Islet precursor cell (in vitro differentiated cells): ENCODE results near the gene TRIM42.

ENCODE experiments used
- DNase-seq: peaks from one replicate; pipeline ENCODE4 v3.0.0-alpha.2; 2018

The TRIM42 gene

GRCh38 chr3:140710711-140711389 is 33.0 kb downstream of the TRIM42 start:
- DNase-seq, result no peak

GRCh38 chr3:140711390-140712035 is 33.6 kb downstream of the TRIM42 start:
- no peak for DNase-seq

- DNase-seq, result no peak
Observed at GRCh38 chr3:140712301-140712700, 34.4 kb downstream of the TRIM42 start.

- DNase-seq, result no peak
Observed at GRCh38 chr3:140715035-140715434, 37.2 kb downstream of the TRIM42 start.

- DNase-seq, result no peak
Observed at GRCh38 chr3:140717921-140718320, 40.1 kb downstream of the TRIM42 start.

- no peak for DNase-seq
Observed at GRCh38 chr3:140719841-140720614, 42.2 kb downstream of the TRIM42 start.

- no peak for DNase-seq
Observed at GRCh38 chr3:140723576-140723975, 45.7 kb downstream of the TRIM42 start.

GRCh38 chr3:140724856-140725812 is 47.3 kb downstream of the TRIM42 start:
- DNase-seq, result no peak

- no peak for DNase-seq
Observed at GRCh38 chr3:140726066-140726465, 48.2 kb downstream of the TRIM42 start.

GRCh38 chr3:140727886-140728285 is 50.0 kb downstream of the TRIM42 start:
- no peak for DNase-seq

GRCh38 chr3:140731440-140732119 is 53.7 kb downstream of the TRIM42 start:
- no peak for DNase-seq

- DNase-seq, result peak; percentile 67
Observed at GRCh38 chr3:140733623-140734022, 55.8 kb downstream of the TRIM42 start.

- DNase-seq, result peak; percentile 75
Observed at GRCh38 chr3:140736863-140737460, 59.1 kb downstream of the TRIM42 start.

- no peak for DNase-seq
Observed at GRCh38 chr3:140742116-140742515, 64.3 kb downstream of the TRIM42 start.

- DNase-seq, result no peak
Observed at GRCh38 chr3:140748171-140748570, 70.3 kb downstream of the TRIM42 start.

GRCh38 chr3:140748903-140749302 is 71.0 kb downstream of the TRIM42 start:
- DNase-seq, result no peak
